GM12801 (cell line): ENCODE results near the gene NIT1.

Experiments used
- CTCF ChIP-seq: IDR thresholded peaks from one replicate; pipeline ENCODE4 v1.5.1; 2011; ENCODE audit warnings: control low read depth; ENCODE audit not compliant: insufficient read length; ENCODE audit errors: extremely low read depth

The NIT1 gene

GRCh38 chr1:161119092-161119903, 1.4 kb downstream of the NIT1 start:
- no peak for TF ChIP-seq CTCF

DNA sequence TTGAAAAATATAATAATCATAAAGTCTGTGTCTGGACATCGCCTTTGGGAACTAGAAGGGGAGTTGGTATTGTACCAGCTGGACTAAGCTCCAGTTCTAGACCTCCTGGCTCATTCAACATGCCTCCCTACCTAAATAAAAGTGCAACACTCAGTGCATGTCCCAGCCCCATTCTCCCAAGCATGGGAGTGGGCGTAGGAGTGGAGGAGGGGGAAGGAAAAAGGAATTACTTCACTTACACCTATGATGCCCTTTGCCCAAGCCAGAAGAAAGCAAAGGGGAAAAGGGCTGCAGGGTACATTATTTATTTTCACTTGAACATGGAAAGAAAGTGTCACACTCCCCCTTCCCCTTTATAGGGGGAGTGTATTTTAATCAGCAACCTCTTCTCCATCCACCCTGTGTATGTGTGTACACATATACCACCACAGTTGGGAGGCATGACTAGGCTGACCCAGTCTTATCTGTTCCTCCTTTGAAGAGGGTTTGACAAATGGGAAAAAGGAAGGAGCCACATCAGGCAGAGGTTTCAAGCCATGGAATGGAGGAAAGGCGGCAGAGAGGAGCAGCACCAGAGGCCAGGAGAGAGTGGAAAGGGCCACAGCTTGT, 3.2 kb downstream of the NIT1 start:
- TF ChIP-seq CTCF, result no peak

DNA sequence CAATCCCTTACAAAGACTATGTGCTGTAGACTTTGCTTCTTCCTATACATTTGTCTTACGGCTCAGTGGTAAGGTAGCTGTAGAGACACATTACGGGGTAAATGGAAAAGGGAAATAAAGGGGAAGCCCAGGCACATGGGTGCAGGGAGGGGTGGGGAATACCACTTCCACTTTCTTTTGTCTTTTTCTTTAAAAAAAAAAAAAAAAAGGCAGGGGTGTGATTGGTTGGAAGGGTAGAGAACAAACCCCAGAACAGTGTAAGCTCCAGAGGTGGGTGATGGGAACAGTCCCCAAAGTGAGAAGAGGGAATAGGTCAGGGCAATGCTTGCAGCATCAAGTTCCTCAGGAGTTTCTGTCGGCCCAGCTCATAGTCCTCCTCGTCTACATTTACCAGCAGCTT, 3.9 kb downstream of the NIT1 start:
- no peak for TF ChIP-seq CTCF

DNA sequence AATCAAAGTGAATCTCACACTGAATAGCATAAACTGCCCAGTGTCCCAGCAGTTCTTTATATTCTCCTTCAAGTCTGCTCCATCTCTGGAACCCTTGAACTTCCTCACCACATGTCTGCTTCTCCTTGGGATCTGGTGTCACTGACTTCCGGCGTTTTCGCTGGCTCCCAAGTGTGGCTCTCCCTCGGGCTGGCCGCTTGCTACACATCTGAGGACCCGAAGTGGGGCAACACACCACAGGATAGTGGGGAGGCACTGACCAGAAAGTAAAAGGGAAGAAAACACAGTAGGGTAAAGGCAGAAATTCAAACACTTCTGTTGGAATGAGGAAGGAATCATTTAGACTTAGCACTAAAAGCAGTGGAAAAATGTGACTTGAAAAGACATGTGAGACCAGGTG, 5.1 kb downstream of the NIT1 start:
- TF ChIP-seq CTCF, result no peak

- TF ChIP-seq CTCF, result no peak
Measured at GRCh38 chr1:161127649-161128048, 9.7 kb downstream of the NIT1 start.

- no peak for TF ChIP-seq CTCF
Measured at GRCh38 chr1:161128591-161129420, 10.9 kb downstream of the NIT1 start.

- TF ChIP-seq CTCF, result no peak
Measured at GRCh38 chr1:161130266-161130665, 12.4 kb downstream of the NIT1 start.
